GM19372 (cell line): Measurements from ENCODE around the gene ZNF438.
"Not testable (repeated sequence)": the region's sequence is repeated elsewhere in the genome, so short reads cannot be mapped to it uniquely, and the experiment has no call there.

Source experiments
- ATAC-seq: cut with Tn5 transposase; IDR thresholded peaks from one replicate; pipeline ENCODE4 v1.9.1; 2021; ENCODE audit warnings: mild to moderate bottlenecking, low read depth, moderate library complexity; ENCODE audit not compliant: unreplicated experiment

The ZNF438 gene

GRCh38 chr10:30963992-30964930, 67.4 kb downstream of the ZNF438 start:
- ATAC-seq, result no peak

- ATAC-seq, result no peak
These were observed 69.1 kb downstream of the ZNF438 start for GRCh38 chr10:30962522-30962921.

- ATAC-seq, result no peak
These were observed 71.8 kb downstream of the ZNF438 start for GRCh38 chr10:30959836-30960210.

- not testable (repeated sequence) for ATAC-seq
These were observed 82.4 kb downstream of the ZNF438 start for GRCh38 chr10:30949218-30949617.

GRCh38 chr10:30944005-30944404, 87.7 kb downstream of the ZNF438 start:
- no peak for ATAC-seq

DNA sequence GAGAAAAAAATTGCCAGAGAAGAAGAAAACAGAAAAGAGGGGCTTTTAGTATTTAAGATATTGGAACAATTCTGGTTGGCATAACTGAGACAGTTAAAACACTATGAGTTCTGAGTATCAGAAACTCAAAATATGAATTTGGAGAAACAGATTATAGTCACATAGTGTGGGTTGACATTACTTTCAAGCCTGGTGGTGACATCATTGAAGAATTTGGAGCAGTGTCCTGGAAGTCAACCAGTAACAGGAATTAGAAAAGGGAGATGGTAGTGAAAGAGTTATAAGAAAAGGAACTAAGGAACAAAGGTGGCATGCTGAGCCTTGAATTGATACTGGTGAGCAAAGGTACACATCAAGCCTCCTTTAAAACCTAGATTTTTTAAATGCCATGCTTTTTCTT, 88.2 kb downstream of the ZNF438 start:
- no peak for ATAC-seq

- ATAC-seq, result no peak
These were observed 91.4 kb downstream of the ZNF438 start for GRCh38 chr10:30940256-30940655.

GRCh38 chr10:30939643-30940251, 91.9 kb downstream of the ZNF438 start:
- ATAC-seq, result no peak

DNA sequence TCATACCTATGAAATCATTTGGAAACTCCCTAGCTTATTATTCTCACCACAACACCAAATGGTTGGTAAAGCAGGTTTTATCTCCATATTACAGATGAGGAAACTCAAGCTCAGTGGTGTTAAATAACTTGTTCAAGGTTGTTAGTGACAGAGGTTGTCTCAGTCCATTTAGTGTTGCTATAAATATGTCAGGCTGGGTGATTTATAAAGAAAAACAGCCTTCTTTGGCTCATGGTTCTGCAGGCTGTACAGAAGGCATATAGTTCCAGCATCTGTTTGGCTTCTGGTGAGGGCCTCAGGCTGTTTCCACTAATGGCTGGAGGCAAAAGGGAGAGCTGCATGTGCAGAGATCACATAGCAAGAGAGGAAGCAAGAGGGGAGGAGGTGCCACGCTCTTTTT, 96.6 kb downstream of the ZNF438 start:
- ATAC-seq, result no peak

DNA sequence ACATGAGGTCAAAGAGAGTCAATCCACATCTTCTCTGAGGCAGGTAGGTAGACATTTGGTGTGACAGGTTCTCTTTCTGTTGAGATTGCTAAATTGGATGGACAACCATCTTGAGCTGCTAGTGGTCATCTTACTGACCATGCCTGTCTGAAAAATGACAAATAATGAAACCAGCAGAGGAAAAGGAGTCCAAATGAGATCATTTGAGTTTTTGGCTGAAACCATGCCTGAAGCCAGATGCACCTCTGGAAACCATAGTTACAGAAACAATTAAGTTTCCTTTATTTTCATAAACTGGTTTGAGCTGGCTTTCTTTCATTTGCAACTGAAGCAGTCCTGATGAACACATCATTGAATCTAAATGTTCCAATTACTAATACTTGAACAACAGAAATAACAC, 100.6 kb downstream of the ZNF438 start:
- ATAC-seq, result no peak

DNA sequence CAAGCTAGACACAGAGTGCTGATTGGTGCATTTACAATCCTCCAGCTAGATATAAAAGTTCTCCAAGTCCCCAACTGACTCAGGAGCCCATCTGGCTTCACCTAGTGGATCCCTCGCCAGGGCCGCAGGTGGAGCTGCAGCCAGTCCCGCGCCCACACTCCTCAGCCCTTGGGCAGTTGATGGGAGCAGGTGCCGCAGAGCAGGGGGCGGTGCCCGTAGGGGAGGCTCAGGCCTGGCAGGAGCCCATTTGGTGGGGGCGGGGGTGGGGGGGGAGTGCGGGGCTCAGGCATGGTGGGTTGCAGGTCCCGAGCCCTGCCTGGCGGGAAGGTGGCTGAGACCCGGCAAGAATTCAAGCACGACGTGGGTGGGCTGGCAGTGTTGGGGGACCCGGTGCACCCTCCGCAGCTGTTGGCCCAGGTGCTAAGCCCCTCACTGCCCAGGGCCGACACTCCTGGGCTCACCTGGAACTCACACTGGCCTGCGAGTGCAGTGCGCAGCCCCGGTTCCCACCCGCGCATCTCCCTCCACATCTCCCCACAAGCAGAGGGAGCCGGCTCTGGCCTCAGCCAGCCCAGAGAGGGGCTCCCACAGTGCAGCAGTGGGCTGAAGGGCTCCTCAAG, 101.7 kb downstream of the ZNF438 start:
- no peak for ATAC-seq

GRCh38 chr10:30929311-30929729, 102.3 kb downstream of the ZNF438 start:
- not testable (repeated sequence) for ATAC-seq

DNA sequence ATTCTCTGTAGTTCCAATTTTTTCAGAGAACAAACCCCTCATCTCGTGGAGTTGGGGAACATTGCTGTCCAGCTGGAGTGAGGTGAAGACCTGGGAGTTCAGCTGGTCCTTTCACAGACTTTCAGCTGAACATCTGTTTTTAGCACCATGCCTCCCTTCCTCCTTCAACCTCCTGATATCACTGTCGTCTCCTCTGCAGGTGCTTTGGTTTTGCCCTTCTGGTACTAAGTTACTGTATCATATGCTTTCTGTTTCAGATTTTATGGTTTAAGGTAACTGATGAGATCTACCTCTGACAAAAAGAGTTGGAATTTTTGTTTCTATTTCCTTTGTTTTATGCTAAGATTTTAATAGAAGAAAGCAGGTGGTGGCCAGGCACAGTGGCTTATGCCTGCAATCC, 102.9 kb downstream of the ZNF438 start:
- ATAC-seq, result peak; percentile 56

GRCh38 chr10:30918651-30919050, 113.0 kb downstream of the ZNF438 start:
- no peak for ATAC-seq

GRCh38 chr10:30917789-30918188, 113.9 kb downstream of the ZNF438 start:
- no peak for ATAC-seq

- no peak for ATAC-seq
These were observed 114.6 kb downstream of the ZNF438 start for GRCh38 chr10:30917067-30917466.

DNA sequence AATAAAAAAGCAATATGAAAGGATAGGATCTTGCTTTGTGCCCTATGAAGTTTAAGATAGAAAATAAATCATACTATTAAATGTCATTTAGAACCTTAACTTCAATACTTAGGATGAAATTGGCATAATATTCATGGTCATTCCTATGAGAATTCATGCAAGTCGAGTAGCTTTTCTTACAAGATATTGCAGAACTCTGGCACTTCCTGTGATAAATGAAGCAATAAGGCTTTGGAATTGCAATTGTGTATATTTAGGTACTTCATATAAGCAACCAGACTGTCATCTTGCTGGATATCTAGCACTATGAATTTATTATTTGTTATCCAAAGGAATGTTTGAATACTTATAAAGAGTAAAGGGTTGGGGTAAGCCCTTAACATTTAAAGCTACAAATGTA, 116.5 kb downstream of the ZNF438 start:
- ATAC-seq, result no peak

- ATAC-seq, result no peak
These were observed 120.3 kb downstream of the ZNF438 start for GRCh38 chr10:30911303-30911863.

DNA sequence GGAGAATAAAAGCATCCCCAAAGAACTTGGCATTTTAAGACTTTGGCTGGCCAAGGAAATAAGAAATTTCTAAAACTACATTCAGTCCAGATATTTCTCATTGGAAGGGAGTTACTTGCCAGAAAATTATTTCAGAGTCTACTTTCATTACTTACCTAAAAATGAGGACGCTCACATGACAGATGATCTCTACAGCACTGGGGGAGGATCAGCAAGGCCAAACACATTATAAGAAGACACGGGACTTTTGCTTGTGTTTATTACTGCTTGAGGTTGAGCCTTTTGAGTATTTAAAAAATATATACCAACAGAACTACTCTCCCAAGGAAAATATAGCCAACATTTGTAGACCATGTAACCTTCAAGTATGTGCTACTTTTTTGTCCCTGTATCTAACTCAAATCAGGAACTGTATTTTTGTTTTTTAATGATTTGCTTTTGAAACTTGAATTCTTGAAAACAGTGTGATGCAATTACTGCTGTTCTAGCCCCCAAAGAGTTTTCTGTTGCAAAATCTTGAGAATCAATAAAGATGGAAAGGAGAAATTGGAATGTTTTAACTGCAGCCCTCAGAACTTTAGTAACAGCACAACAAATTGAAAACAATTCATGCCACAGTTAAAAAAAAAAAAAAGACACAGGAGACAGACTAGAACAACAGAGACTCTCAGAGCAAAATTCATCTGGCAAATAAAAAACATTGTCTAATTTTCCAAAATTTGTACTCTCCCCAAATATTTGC, 128.1 kb downstream of the ZNF438 start:
- no peak for ATAC-seq

DNA sequence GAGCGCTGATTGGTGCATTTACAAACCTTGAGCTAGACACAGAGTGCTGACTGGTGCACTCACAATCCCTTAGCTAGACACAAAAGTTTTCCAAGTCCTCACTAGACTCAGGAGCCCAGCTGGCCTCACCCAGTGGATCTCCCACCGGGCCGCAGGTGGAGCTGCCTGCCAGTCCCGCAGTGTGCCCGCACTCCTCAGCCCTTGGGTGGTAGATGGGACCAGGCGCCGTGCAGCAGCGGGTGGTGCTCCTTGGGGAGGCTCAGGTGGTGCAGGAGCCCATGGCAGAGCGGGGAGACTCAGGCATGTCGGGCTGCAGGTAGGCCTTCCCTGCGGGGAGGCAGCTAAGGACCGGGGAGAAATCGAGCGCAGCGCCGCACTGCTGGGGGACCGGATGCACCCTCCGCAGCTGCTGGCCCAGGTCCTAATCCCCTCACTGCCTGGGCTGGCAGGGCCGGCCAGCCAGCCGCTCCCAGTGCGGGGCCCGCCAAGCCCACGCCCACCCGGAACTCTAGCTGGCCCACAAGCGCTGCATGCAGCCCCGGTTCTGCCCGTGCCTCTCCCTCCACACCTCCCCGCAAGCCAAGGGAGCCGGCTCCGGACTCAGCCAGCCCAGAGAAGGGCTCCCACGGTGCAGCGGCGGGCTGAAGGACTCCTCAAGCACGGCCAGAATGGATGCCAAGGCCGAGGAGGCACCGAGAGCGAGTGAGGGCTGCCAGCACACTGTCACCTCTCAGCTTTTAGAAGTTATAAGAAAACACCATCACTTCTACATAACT, 128.9 kb downstream of the ZNF438 start:
- no peak for ATAC-seq
